H1 (cell line): ENCODE measurements around the gene KRTAP5-8. TPM values are rescaled to one million over a fixed set of nuclear protein-coding genes. Genes with fewer than 3 reads are reported as not detected.

Source experiments
- CTCF ChIA-PET: fragments of 300-600 bp; sonication (Branson Sonifier 250); formaldehyde crosslinking; loops from one replicate; lab custom pipeline; 2021; ENCODE audit not compliant: partially characterized antibody; lab: Charles Lee
- POLR2A ChIA-PET: fragments of 300-600 bp; sonication (Branson Sonifier 250); formaldehyde crosslinking; loops from one replicate; lab custom pipeline; 2021; ENCODE audit warnings: inconsistent platforms; ENCODE audit not compliant: partially characterized antibody; lab: Charles Lee
- DNase-seq, 2 experiments: peaks; one replicate each; pipeline versions ENCODE4 v3.0.0 to v3.0.0-alpha.2; 2010 to 2022; ENCODE audit warnings: low spot score in 2 of 2, low read depth in 1 of 2, mixed read lengths in 1 of 2
- FAIRE-seq: peaks from 2 replicates; lab custom pipeline; 2011; peaks lifted over from hg19 to GRCh38; lab: Jason Lieb, UNC
- H2AFZ ChIP-seq: 2 replicates; pipeline ENCODE4 v1.8.1; 2012; ENCODE audit warnings: low read length, inconsistent platforms
- H2AK5ac ChIP-seq: 2 replicates; pipeline ENCODE4 v1.6.1; 2013; ENCODE audit warnings: low read depth, low read length
- H2BK120ac ChIP-seq: replicated peaks from 2 replicates; pipeline ENCODE3; 2013; ENCODE audit warnings: low read depth, low read length, inconsistent platforms
- H2BK12ac ChIP-seq: 2 replicates; pipeline ENCODE4 v1.6.1; 2013; ENCODE audit warnings: low read depth, low read length
- H2BK15ac ChIP-seq: 2 replicates; pipeline ENCODE4 v1.6.1; 2013; ENCODE audit warnings: low read length
- H2BK20ac ChIP-seq: 2 replicates; pipeline ENCODE4 v1.6.1; 2013; ENCODE audit warnings: low read length
- H2BK5ac ChIP-seq: 2 replicates; pipeline ENCODE4 v1.6.1; 2013; ENCODE audit warnings: low read depth, low read length
- H3K14ac ChIP-seq: 2 replicates; pipeline ENCODE4 v1.6.1; 2013; ENCODE audit warnings: inconsistent platforms; ENCODE audit not compliant: insufficient read length
- H3K18ac ChIP-seq: 2 replicates; pipeline ENCODE4 v1.6.1; 2013; ENCODE audit warnings: low read length; ENCODE audit errors: extremely low read depth
- H3K23ac ChIP-seq: 2 replicates; pipeline ENCODE4 v1.6.1; 2013; ENCODE audit warnings: inconsistent platforms; ENCODE audit not compliant: insufficient read length
- H3K23me2 ChIP-seq: 2 replicates; pipeline ENCODE4 v1.6.1; 2013; ENCODE audit warnings: low read depth, low read length
- H3K27ac ChIP-seq: 2 replicates; pipeline ENCODE4 v1.6.1; 2011; ENCODE audit warnings: low read depth, low read length, inconsistent platforms
- H3K27me3 ChIP-seq, 4 experiments: replicated peaks in 1 of 4; 1 replicate in 1 of 4; 2 replicates in 3 of 4; pipeline versions ENCODE4 v1.6.1 to v1.8.1; 2011 to 2013; ENCODE audit warnings: low read length in 3 of 4, mild to moderate bottlenecking in 3 of 4, inconsistent platforms in 2 of 4, mixed read lengths in 2 of 4, moderate library complexity in 1 of 4; ENCODE audit not compliant: control insufficient read depth in 3 of 4, insufficient read depth in 3 of 4; ENCODE audit errors: extremely low read depth in 1 of 4
- H3K36me3 ChIP-seq, 4 experiments: 2 replicates each; pipeline versions ENCODE4 v1.6.1 to v1.8.1; 2011 to 2013; ENCODE audit warnings: mild to moderate bottlenecking in 4 of 4, low read length in 3 of 4, moderate library complexity in 2 of 4, control low read depth in 1 of 4, inconsistent platforms in 1 of 4; ENCODE audit not compliant: insufficient read depth in 4 of 4, control insufficient read depth in 2 of 4
- H3K4ac ChIP-seq: replicated peaks from 2 replicates; pipeline ENCODE3; 2013; ENCODE audit warnings: low read length, low read depth, mixed read lengths, inconsistent platforms; ENCODE audit not compliant: insufficient read length
- H3K4me1 ChIP-seq, 4 experiments: replicated peaks in 1 of 4; 1 replicate in 1 of 4; 2 replicates in 3 of 4; pipeline versions ENCODE4 v1.6.1 to v1.8.1; 2011 to 2013; ENCODE audit warnings: low read length in 3 of 4, inconsistent platforms in 2 of 4, mixed read lengths in 1 of 4; ENCODE audit not compliant: insufficient read depth in 4 of 4, control insufficient read depth in 3 of 4
- H3K4me2 ChIP-seq, 2 experiments: 2 replicates each; pipeline versions ENCODE4 v1.6.1 to v1.8.1; 2011 to 2013; ENCODE audit warnings: low read depth in 2 of 2, low read length in 2 of 2, control low read depth in 1 of 2, inconsistent platforms in 1 of 2, mild to moderate bottlenecking in 1 of 2; ENCODE audit not compliant: insufficient read depth in 1 of 2
- H3K4me3 ChIP-seq, 4 experiments: fragments of 200-600, 300-600 bp in 1 of 4; sonication (generic), shearing (Covaris generic), sonication (Bioruptor Twin) in 1 of 4; 2 replicates each; pipeline versions ENCODE4 v1.5.1 to v1.8.1; 2011 to 2016; ENCODE audit warnings: low read length in 4 of 4, low read depth in 3 of 4, control low read depth in 2 of 4, inconsistent platforms in 2 of 4, mild to moderate bottlenecking in 2 of 4, mixed read lengths in 1 of 4, moderate library complexity in 1 of 4; ENCODE audit not compliant: insufficient read depth in 2 of 4; ENCODE audit errors: extremely low read depth in 1 of 4
- H3K56ac ChIP-seq: replicated peaks from 2 replicates; pipeline ENCODE3; 2013; ENCODE audit warnings: low read depth, mild to moderate bottlenecking, mixed read lengths, low read length, inconsistent platforms; ENCODE audit not compliant: insufficient read length
- H3K79me1 ChIP-seq: 2 replicates; pipeline ENCODE4 v1.6.1; 2013; ENCODE audit warnings: low read depth, low read length, control low read depth
- H3K79me2 ChIP-seq, 2 experiments: 2 replicates each; pipeline versions ENCODE4 v1.6.1 to v1.8.1; 2012 to 2013; ENCODE audit warnings: low read length in 2 of 2, mild to moderate bottlenecking in 2 of 2, inconsistent platforms in 1 of 2; ENCODE audit not compliant: insufficient read depth in 2 of 2, control insufficient read depth in 1 of 2
- H3K9ac ChIP-seq, 4 experiments: replicated peaks in 1 of 4; 1 replicate in 1 of 4; 2 replicates in 3 of 4; pipeline versions ENCODE4 v1.6.1 to v1.8.1; 2011 to 2013; ENCODE audit warnings: low read depth in 3 of 4, low read length in 3 of 4, control low read depth in 2 of 4, mild to moderate bottlenecking in 2 of 4, moderate library complexity in 2 of 4, inconsistent platforms in 1 of 4; ENCODE audit errors: extremely low read depth in 1 of 4
- H3K9me3 ChIP-seq, 2 experiments: 2 replicates each; pipeline versions ENCODE4 v1.6.1 to v1.8.1; 2012 to 2013; ENCODE audit warnings: mild to moderate bottlenecking in 2 of 2, moderate library complexity in 2 of 2, control low read depth in 1 of 2, inconsistent platforms in 1 of 2, low read depth in 1 of 2, low read length in 1 of 2, mixed read lengths in 1 of 2; ENCODE audit not compliant: insufficient read depth in 2 of 2
- H4K20me1 ChIP-seq, 2 experiments: replicated peaks in 1 of 2; 2 replicates each; pipeline versions ENCODE3 to v1.8.1; 2011 to 2013; ENCODE audit warnings: inconsistent platforms in 2 of 2, low read length in 2 of 2, mild to moderate bottlenecking in 1 of 2; ENCODE audit not compliant: insufficient read depth in 2 of 2, control insufficient read depth in 1 of 2
- H4K5ac ChIP-seq: 2 replicates; pipeline ENCODE4 v1.6.1; 2013; ENCODE audit warnings: low read length, low read depth, mixed read lengths, inconsistent platforms; ENCODE audit not compliant: insufficient read length
- H4K8ac ChIP-seq: 2 replicates; pipeline ENCODE4 v1.8.0; 2013; ENCODE audit warnings: mild to moderate bottlenecking, moderate library complexity, low read length, inconsistent platforms; ENCODE audit not compliant: insufficient read depth; ENCODE audit errors: extremely low read depth
- H4K91ac ChIP-seq: replicated peaks from 2 replicates; pipeline ENCODE3; 2013; ENCODE audit warnings: low read length, mixed read lengths, inconsistent platforms; ENCODE audit not compliant: insufficient read length
- ASH2L ChIP-seq: fragments of 200-600, 300-600 bp; sonication (generic); IDR thresholded peaks from one replicate; pipeline ENCODE4 v1.7.1; 2017; ENCODE audit warnings: low read length
- BCL11A ChIP-seq, 2 experiments: IDR thresholded peaks; one replicate each; pipeline ENCODE4 v1.6.1; 2011; ENCODE audit warnings: low read depth in 2 of 2, low read length in 2 of 2, mild to moderate bottlenecking in 2 of 2
- BRCA1 ChIP-seq: IDR thresholded peaks from 2 replicates; pipeline ENCODE4 v1.6.1; 2012; ENCODE audit warnings: low read depth, low read length, improper control_type of control experiment
- CHD1 ChIP-seq: IDR thresholded peaks from 2 replicates; pipeline ENCODE4 v1.6.1; 2012; ENCODE audit warnings: low read depth, low read length, improper control_type of control experiment
- CREB1 ChIP-seq: IDR thresholded peaks from 2 replicates; pipeline ENCODE4 v1.6.1; 2012; ENCODE audit warnings: inconsistent platforms
- NANOG ChIP-seq: IDR thresholded peaks from 2 replicates; pipeline ENCODE4 v1.6.1; 2011; ENCODE audit warnings: low read length, low read depth, mild to moderate bottlenecking, inconsistent platforms; ENCODE audit not compliant: insufficient read depth, poor library complexity, severe bottlenecking
- SIN3A ChIP-seq, 2 experiments: IDR thresholded peaks in 1 of 2; conservative IDR thresholded peaks in 1 of 2; 2 replicates each; pipeline ENCODE4 v1.6.1; 2011 to 2012; ENCODE audit warnings: low read length in 2 of 2, improper control_type of control experiment in 1 of 2, low read depth in 1 of 2, mild to moderate bottlenecking in 1 of 2
- TEAD4 ChIP-seq: IDR thresholded peaks from 2 replicates; pipeline ENCODE4 v1.6.1; 2012; ENCODE audit warnings: low read depth, low read length, inconsistent platforms, mixed read lengths
- ZNF274 ChIP-seq: IDR thresholded peaks from 2 replicates; pipeline ENCODE4 v1.7.0; 2012; ENCODE audit warnings: low read length, borderline replicate concordance; ENCODE audit errors: extremely low read depth
- WGBS, 2 experiments: shearing (Covaris generic) in 1 of 2; methylation state at CpG; one replicate each; pipeline versions ENCODE4 v1.1.6 to v1.1.7; 2013 to 2015; ENCODE audit warnings: low lambda C conversion rate in 2 of 2, mixed read lengths in 2 of 2, inconsistent platforms in 1 of 2, low coverage in 1 of 2, missing lambda C conversion rate in 1 of 2; ENCODE audit not compliant: insufficient replicate concordance in 2 of 2, insufficient coverage in 1 of 2, insufficient read length in 1 of 2; ENCODE audit errors: extremely low coverage in 1 of 2, missing lambda C conversion rate in 1 of 2; 5-methylcytosine and 5-hydroxymethylcytosine counted together
- polyA plus RNA-seq, 7 experiments: library from polyadenylated mRNA; depleted of rRNA in 3 of 7; stranded (reverse) in 5 of 7; unstranded in 2 of 7; fragments of >200 nt in 5 of 7; fragments of 200-250 nt in 2 of 7; gene quantifications; 1 replicate in 5 of 7; 2 replicates in 1 of 7; 4 replicates in 1 of 7; pipeline versions ENCODE4 v1.2.1 to v1.2.3, GENCODE V29; 2011 to 2013; ENCODE audit warnings: missing spikeins in 2 of 7, mixed read lengths in 2 of 7
- total RNA-seq: library from RNA; stranded (reverse); fragmentation: NEBNext Ultra II Directional; extraction: Animal tissue kit (Norgen Biotek cat#: 25700); gene quantifications from 2 replicates; pipeline ENCODE4 v1.2.1, GENCODE V29; 2021

Gene KRTAP5-8
- total and polyA plus RNA-seq, 2 of the 8 experiments (the other 6 are each of a cell fraction or from before 2014, with no cell fraction given): not detected

GRCh38 chr11:71505781-71506180, 32.0 kb upstream of the KRTAP5-8 start:
- H3K23me2 ChIP-seq: no peaks in the 10 kb centered on the region
- H4K8ac ChIP-seq: no peak overlapping the region
- H2AK5ac ChIP-seq: peak overlapping the region; percentile 86; the same call in 1 of the 2 replicates
- TF ChIP-seq BRCA1 (no peak), BCL11A (IDR thresholded peaks at IDR 0.05; ENCODE audit: low read depth in 2 of 2, low read length in 2 of 2) (no peak), NANOG (no peak), CREB1 (no peak), ASH2L (no peak), ZNF274 (no peak), SIN3A (conservative IDR thresholded peaks at IDR 0.05 in 1 of 2, IDR thresholded peaks at IDR 0.05 in 1 of 2; ENCODE audit: low read depth in 1 of 2, low read length in 2 of 2) (no peak), CHD1 (no peak), TEAD4 (no peak)
- H3K4me3 ChIP-seq: no peak overlapping the region
- H3K79me1 ChIP-seq: no peaks in the 10 kb centered on the region
- no peaks in the 10 kb centered on the region for H3K27me3 ChIP-seq
- H3K23ac ChIP-seq: no peak overlapping the region
- H3K4me1 ChIP-seq: peaks cover 0 to 8% (median 5%) of the 10 kb centered on the region in 4 experiments; a peak in 5 of 7 replicates
- H3K4me2 ChIP-seq: no peak overlapping the region; a peak in 1 of 4 replicates
- H3K9me3 ChIP-seq: peaks cover 16 to 21% of the 10 kb centered on the region in 2 experiments
- no peak overlapping the region for H4K91ac ChIP-seq
- no peak overlapping the region for H2BK12ac ChIP-seq
- 0 out of 2 replicates have a peak overlapping the region, but pooled peaks have one; percentile 63 for H2BK5ac ChIP-seq
- H4K5ac ChIP-seq: no peak overlapping the region
- ChIA-PET CTCF (interaction anchor here (1.4 kb wide), 1 partner anchor 43 kb away, joined by 3 read pairs; no protein-coding TSS in a partner anchor), POLR2A (no interaction called here)
- H3K14ac ChIP-seq: no peak overlapping the region
- no peak overlapping the region for H2BK120ac ChIP-seq
- H3K36me3 ChIP-seq: peaks cover 0 to 10% (median 0%) of the 10 kb centered on the region in 4 experiments; a peak in 1 of 8 replicates
- no peak overlapping the region for H3K4ac ChIP-seq
- no peak overlapping the region for H3K56ac ChIP-seq
- no peak overlapping the region for H3K9ac ChIP-seq
- WGBS, 2 experiments: 75% methylated on average over 8 of the region's 9 CpGs; no CpG with 5 or more reads in 1 of the 2 experiments
- no peak overlapping the region for H2BK15ac ChIP-seq
- H3K79me2 ChIP-seq: no peaks in the 10 kb centered on the region
- H3K27ac ChIP-seq: no peak overlapping the region
- H4K20me1 ChIP-seq: no peaks in the 10 kb centered on the region
- DNase-seq (peak in 1 of 2 experiments; percentile 50), FAIRE-seq (no peak)
- H2AFZ ChIP-seq: no peak overlapping the region
- no peak overlapping the region; the same call in 1 of the 2 replicates for H3K18ac ChIP-seq
- no peak overlapping the region for H2BK20ac ChIP-seq
